ENCODE measurements around the gene PIM1.
A peak's percentile ranks its signal among the peaks of the same experiment; 100 is the strongest.
"Not testable (repeated sequence)": the region's sequence is repeated elsewhere in the genome, so short reads cannot be mapped to it uniquely, and the experiment has no call there.

The PIM1 gene

GRCh38 chr6:37188962-37189510 lies 19.1 kb downstream of the PIM1 start:
- no peak for DNase-seq (ENCODE audit: low read depth)

- no peak for DNase-seq (ENCODE audit: low read depth)
Measured at GRCh38 chr6:37190159-37190535, 20.2 kb downstream of the PIM1 start.

GRCh38 chr6:37192666-37193065 lies 22.7 kb downstream of the PIM1 start:
- DNase-seq (ENCODE audit: low read depth) = no peak

GRCh38 chr6:37194886-37195285 lies 24.9 kb downstream of the PIM1 start:
- not testable (repeated sequence) for DNase-seq (ENCODE audit: low read depth)

GRCh38 chr6:37196451-37196850 lies 26.5 kb downstream of the PIM1 start:
- not testable (repeated sequence) for DNase-seq (ENCODE audit: low read depth)

GRCh38 chr6:37200085-37200484 lies 30.1 kb downstream of the PIM1 start:
- no peak for DNase-seq (ENCODE audit: low read depth)

- no peak for DNase-seq (ENCODE audit: low read depth)
Measured at GRCh38 chr6:37201726-37202125, 31.8 kb downstream of the PIM1 start.

GRCh38 chr6:37202788-37203491 lies 33.0 kb downstream of the PIM1 start:
- DNase-seq (ENCODE audit: low read depth) = no peak

- no peak for DNase-seq (ENCODE audit: low read depth)
Measured at GRCh38 chr6:37204014-37204751, 34.2 kb downstream of the PIM1 start.

- DNase-seq (ENCODE audit: low read depth) = no peak
Measured at GRCh38 chr6:37205175-37205996, 35.4 kb downstream of the PIM1 start.

GRCh38 chr6:37205997-37206340 lies 36.0 kb downstream of the PIM1 start:
- DNase-seq (ENCODE audit: low read depth) = no peak

GRCh38 chr6:37206622-37207021 lies 36.7 kb downstream of the PIM1 start:
- DNase-seq (ENCODE audit: low read depth) = no peak

- DNase-seq (ENCODE audit: low read depth) = peak; percentile 85
Measured at GRCh38 chr6:37207903-37208456, 38.0 kb downstream of the PIM1 start.

GRCh38 chr6:37208793-37209192 lies 38.8 kb downstream of the PIM1 start:
- no peak for DNase-seq (ENCODE audit: low read depth)

- DNase-seq (ENCODE audit: low read depth) = no peak
Measured at GRCh38 chr6:37209461-37210205, 39.7 kb downstream of the PIM1 start.

- no peak for DNase-seq (ENCODE audit: low read depth)
Measured at GRCh38 chr6:37210313-37210968, 40.5 kb downstream of the PIM1 start.

- no peak for DNase-seq (ENCODE audit: low read depth)
Measured at GRCh38 chr6:37212268-37212667, 42.3 kb downstream of the PIM1 start.

- DNase-seq (ENCODE audit: low read depth) = no peak
Measured at GRCh38 chr6:37218061-37218460, 48.1 kb downstream of the PIM1 start.

GRCh38 chr6:37218511-37218910 lies 48.6 kb downstream of the PIM1 start:
- DNase-seq (ENCODE audit: low read depth) = no peak

GRCh38 chr6:37221585-37222124 lies 51.7 kb downstream of the PIM1 start:
- no peak for DNase-seq (ENCODE audit: low read depth)
